GM21786 (cell line): Measurements from ENCODE around the gene METTL22.

ENCODE experiments used
- ATAC-seq: cut with Tn5 transposase; IDR thresholded peaks from one replicate; pipeline ENCODE4 v1.9.1; 2021; ENCODE audit not compliant: unreplicated experiment

Gene METTL22

DNA sequence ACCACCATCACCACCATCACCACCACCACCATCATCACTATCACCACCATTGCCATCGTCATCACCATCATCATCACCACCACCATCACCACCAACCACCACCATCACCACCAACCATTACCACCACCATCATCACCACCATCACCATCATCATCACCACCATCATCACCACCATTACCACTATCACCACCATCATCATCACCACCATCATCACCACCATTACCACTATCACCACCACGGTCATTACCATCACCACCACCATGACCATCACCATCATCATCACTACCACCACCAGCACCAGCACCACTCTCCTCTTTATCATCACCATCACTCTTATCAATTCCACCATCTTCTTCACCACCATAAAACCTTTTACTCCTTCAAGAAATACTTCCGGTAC lies 30.0 kb upstream of the METTL22 start:
- no peak for ATAC-seq

DNA sequence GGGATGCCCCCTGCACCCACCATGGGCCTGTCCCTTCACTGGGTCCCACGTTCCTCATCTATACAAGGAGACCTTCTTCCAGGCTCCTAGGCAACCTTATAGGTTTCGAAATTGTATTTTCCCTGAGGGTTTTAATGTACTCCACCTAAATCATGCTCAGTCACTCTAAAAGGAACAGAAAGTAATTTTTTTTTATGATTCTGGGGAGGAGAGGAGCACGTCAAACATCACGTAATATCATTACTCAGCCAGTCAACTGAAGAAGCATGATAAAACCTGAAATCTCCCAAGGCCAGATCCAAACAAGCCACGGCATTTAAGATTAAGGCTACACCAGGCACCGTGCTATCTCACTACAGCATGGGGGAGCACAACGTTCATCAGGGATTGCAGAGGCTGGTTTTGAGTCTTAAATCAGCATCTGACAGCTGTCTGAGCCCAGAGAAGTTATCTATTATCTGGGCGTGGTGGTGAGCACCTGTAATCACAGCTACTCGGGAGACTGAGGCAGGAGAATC lies 27.3 kb upstream of the METTL22 start:
- no peak for ATAC-seq

DNA sequence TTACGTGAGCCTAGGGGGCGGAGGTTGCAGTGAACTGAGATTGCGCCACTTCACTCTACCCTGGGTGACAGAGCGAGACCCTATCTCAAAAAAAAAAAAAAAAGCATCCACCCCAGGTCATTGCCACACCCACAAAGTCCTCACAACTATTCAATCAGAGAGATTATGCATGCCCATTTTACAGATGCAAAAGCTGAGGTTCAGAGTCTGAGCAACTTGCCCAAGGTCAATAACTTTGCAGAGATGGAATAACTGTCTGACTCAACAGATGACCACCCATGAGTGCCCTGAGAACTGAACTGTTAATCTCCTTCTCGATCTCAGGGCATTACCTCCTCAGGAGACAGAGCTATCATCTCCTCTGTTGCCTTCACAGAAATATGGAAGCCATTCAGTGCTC lies 25.7 kb upstream of the METTL22 start:
- no peak for ATAC-seq

DNA sequence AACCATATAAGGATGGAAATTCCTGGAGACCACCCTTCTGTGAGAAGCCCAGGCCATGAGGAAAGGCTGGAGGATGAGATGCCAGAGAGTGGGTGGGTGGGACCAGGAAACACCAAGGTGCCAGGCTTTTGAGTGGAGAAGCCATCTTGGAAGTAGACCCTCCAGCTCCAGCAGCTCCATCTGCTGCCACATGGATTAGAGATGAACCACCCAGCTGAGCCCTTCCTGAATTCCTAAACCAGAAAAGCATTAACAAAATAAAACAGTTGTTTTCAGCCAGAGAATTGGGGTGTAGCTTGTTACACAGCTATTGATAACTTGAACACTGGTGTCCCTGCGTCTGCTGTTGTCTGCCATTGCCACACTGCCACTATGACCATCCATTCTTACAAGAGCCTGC lies 24.9 kb upstream of the METTL22 start:
- ATAC-seq: no peak

DNA sequence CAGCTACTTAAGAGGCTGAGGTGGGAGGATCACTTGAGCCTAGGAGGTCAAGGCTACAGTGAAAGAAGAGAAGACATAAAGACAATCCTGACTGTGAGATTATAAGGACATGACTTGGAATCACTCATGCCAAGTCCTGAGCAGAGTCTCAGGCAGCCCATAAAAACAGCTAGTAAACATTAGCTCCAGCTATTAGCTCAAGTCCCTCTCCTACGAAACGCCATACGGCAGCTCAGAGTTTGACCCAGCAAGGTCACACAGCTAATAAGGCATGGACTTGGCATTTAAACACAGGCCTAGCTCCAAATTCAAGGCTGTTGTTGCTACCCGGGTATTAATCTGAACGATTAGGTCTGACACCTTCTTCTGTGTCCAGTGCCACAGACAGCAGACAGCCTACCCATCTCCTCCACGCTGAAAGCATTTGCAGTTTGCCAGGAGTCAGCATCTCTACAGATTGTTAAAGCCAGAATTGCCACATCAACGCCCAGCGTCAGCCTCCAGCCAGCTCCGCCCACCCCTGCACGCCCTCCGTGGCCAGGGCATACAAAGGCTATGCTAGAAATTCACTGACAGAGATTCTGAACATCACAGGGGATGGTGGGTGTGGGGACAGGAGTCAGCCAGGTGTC lies 21.2 kb upstream of the METTL22 start:
- no peak for ATAC-seq

DNA sequence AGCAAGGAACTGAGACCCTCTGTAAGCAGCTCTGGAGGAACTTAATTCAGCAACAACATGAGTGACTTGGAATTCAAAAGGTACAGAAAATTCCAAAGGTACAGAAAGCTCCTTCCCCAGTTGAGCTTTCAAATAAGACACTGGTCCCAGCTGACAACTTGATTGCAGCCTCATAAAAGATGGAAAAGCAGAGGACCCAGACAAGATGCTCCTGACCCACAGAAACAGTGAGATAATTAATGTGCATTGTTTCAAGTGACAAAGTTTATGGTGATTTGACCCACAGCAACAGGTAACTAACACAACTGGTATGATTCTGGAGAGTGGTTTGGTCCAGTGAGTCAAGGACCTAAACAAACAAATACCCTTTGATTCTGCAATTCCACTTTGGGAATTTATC lies 15.9 kb upstream of the METTL22 start:
- no peak for ATAC-seq

DNA sequence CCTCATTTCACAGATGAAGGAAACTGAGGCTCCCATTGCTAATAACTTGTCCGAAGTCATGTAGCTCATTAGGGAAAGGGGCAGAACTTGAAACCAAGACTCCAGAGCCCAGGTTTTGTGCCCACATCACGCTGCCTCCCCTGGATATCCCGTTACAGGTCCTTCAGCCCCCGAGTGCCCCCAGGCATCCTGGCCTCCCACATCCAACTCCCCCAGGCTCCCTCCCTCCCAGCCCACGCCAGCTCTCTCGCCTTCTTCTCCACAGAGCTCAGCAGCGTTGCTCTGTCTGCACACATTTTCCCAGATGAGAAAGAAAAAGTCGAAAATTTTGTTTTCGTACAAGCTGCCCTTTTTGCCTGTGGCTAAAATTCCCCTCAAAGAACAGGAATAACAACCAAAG lies 14.3 kb upstream of the METTL22 start:
- ATAC-seq: no peak

DNA sequence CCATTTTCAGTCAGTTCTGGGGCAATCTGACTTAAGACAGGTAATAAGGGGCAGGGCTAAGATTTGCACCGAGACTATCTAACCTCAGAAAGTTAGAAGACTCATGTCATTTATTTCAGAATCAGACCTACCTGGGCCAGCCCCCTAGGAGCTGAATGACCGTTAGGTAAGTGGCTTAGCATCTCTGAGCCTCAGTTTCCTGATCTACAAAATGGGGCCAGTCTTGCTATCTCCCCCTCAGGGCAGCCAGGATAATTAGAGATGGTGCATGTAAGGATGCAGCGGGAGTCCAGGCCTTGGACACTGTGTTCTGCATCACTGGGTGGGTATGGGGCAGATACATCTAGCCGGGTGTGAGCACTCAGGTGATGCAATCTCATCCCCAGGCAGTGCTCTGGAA lies 10.4 kb upstream of the METTL22 start:
- no peak for ATAC-seq

DNA sequence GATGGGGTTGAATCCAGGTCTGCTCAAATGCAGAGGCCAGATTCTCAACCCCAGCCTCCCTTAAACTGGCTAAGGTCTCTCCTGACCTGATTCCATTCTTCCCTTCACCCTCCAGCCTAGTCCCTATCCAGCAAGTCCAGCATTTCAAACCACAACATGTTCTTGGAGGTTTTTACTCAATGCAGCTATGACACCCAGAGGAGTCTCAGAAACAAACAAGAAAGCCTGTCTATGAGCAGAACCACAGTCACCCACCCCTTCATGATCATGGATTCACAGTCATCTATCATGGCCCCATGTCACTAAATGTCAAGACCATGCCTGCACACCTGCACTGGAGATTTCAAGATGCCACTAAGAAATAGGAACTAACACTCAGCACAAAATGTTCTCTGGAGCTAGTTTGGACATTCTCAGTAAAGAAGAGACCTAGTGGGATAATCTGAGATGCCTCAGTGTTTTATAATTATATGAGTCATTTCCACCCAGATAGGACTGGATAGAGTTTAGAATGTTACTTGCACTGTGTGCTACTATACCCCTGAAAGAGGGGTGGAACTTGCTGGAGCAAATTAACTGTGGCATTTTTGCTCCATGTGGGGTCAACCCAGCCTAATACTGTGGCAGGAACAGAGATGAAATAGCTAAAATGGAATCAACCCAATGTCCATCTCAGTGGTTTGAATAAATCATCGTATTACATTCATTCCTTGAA lies 9.5 kb upstream of the METTL22 start:
- ATAC-seq: no peak

DNA sequence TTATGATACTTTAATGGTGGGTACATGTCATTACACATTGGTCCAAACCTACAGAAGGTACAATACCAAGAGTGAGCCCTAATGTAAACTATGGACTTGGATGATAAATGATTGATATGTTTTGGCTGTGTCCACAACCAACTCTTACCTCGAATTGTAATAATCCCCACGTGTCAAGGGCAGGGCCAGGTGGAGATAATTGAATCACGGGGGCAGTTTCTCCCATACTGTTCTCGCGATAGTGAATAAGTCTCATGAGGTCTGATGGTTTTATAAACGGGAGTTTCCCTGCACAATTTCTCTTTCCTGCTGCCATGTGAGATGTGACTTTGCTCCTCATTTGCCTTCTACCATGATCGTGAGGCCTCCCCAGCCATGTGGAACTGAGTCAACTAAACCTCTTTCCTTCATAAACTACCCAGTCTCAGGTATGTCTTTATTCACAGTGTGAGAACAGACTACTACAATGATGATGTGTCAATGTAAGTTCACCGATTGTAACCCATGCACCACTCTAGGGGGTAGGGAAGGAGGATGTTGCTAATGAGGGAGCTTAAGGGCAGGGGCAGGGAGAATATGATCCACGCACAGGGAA lies 7.0 kb upstream of the METTL22 start:
- ATAC-seq: no peak

DNA sequence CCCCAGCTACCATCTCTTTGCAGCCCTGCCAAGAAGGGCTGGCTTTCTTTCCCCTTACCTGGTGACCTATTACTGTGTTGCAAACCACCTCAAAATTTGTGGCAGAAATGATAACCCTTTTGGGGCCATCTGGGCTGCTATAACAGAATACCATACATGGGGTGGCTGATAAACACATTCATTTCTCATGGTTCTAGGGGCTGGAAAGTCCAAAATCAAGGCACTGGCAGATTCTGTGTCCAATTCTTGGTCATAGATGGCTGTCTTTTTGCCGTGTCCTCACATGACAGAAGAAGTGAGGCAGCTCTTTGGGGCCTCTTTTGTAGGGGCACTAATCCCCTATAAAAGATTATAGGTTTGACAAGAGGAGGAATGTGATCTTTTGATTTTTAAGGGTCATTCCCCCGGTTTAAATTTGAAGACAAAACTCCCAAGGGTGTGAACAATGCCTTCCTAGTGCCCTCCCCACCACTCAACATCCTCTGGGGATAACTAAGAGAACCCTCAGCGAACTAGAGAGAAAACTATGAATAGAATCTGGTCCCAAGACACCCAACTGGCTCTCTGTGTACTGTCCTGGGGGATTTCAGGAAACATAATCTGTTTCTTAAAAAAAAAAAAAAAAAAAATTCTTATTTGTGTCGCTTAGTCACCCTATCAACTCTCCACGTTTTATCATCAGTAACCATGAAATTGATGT lies 1.7 kb upstream of the METTL22 start:
- ATAC-seq: no peak

DNA sequence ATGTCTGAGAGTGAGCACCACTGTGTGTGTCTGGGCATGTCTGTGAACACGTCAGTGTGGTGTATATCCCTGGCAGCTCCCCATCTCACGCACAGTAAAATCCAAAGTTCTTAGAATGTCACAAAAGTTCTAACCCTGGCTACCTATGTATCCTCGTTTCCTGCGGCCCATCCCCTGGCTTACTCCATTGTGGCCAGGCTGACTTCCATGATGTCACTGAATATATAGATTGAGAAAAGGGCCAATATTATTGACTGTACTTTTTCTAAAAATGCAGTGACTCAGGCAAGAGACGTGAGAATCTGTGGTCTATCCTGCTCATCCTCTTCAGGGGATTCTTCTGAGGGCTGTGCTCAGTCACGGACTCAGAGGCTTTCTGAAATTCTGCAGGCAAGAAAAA lies 963 bp upstream of the METTL22 start:
- ATAC-seq: no peak

DNA sequence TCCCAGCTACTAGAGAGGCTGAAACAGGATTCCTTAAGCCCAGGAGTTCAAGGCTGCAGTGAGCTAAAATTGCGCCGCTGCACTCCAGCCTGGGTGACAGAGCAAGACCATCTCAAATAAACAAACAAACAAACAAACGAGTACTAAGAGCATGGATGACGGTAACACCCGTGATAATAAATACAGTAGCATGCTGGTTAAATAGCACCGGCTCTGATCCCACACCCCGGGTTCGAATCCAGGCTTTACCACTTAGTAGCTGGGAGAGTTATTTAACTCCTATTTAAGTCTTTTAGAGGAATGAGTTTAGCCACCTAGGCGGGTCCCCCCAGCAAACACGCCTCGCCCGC lies 301 bp upstream of the METTL22 start:
- no peak for ATAC-seq

DNA sequence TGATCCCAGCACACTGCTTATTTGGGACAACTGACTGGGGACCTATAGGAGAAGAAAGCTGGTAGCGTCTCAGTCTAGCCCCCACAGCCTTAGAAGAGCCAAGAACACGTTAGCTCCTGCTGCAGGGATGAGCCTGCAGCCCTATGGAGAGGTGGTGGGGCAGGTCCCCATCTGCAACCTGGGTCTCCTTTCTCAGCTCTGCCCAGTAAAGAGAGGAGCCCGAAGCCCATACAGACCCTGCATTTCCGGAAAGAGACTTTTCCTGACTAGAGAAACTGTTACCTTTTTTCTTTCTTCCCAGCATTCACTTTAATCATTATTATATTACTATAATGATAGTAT lies 788 bp downstream of the METTL22 start:
- ATAC-seq: no peak

DNA sequence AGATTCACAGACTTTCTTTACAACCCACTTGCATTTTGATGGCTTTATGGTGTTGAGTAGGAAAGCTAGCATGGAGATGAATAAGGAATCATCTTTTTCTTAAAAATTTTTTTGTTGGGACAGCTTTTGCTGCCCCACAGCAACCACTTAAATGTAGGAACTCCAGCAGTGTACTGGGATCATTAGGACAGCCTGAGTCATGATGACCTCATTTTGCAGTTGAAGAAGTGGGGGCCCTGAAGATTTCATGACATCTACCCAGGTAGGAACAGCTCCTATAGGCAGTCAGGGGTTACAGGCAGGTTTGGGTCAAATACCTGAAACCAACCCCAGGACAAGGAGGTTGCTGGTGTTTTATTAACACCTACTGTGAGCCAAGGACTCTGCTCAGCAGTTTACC lies 2.1 kb downstream of the METTL22 start:
- no peak for ATAC-seq

DNA sequence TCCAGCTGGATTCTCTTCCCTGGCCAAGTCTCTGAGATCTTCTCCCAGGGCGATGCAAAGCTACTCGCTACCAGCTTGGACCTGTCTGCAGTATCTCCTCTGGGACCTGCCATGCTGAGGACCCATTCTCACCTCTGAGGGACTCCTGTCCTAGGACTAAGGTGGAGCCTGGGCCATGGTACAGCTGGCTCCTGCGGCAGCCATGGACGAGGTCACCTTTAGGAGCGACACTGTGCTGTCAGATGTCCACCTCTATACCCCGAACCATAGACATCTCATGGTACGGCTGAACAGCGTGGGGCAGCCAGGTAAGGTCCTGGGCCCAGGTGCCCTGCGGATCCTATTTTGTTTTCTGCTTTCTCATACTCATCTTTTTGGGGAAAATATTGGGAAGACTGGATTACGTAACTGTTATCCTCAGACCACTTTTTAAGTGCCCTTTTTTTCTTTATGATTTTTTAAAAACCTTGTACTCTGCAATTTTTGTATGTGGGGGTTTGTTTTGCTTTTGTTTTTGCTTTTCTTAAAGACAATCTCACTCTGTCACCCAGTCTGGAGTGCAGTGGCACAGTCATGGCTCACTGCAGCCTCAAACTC lies 4.1 kb downstream of the METTL22 start:
- no peak for ATAC-seq

DNA sequence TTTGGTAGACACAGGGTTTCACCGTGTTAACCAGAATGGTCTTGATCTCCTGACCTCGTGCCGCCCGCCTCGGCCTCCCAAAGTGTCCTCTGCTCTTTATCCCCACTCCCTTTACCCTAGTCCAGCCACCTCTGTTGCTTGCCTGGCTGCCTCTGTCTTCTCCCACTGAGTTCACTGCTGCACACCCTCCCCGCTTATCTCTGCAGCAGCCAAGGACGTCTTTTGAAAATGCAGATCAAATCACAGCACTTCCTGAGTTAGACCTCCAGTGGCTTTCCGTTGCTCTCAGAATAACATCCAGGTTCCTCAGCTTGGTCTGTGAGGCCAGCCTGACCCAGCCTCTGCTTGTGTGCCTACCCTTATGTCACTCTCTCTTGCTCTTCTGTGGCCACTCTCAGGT lies 5.4 kb downstream of the METTL22 start:
- ATAC-seq: no peak

DNA sequence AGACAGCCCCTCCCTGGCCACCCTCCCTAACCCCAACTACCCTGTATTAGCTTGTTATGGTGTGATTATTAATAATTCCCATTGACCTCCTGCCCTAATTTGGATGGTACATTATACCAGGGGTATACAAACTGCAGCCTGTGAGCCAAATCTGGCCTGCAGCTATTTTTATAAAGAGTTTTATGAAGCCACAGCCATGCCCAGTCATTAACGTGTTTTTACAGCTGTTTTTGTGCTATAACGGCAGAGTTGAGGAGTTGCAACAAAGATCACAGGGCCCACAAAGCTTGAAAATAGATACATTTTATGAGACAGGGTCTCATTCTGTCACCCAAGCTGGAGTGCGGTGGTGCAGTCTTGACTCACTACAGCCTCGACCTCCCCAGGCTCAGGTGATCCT lies 6.0 kb downstream of the METTL22 start:
- ATAC-seq: no peak

DNA sequence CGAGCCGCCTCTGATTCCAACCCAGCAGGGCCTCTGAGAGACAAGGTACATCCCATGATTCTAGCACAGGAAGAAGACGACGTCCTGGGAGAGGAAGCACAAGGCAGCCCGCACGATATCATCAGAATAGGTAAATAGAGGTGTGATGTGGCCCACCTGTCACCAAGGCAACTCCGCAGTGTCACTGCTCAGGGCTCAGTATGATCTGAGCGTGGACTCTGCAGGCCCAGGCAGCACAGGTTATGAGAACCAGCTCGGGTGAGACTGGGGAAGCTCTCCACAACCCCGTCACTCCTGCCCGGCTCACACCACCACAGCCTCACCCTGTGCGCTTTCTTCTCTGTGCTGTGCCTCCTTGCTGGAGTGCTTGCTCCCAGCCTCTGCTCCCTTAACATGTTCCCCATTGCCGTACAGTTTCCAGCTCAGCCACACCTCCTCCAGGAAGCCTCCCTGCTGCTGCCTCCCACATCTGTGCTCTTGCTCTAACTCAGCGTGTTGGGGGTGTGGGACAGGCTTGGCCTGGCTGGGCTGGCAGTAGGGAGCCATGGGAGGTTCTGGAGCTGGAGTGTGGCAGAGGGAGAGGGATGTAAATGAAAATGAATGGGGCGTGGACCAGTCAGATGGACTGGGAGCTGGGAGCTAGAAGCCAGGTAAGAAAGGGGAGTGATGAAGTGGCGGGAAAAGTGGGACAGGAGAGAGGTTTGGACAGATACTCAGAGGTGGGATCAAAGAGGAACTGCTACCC lies 7.7 kb downstream of the METTL22 start:
- no peak for ATAC-seq

DNA sequence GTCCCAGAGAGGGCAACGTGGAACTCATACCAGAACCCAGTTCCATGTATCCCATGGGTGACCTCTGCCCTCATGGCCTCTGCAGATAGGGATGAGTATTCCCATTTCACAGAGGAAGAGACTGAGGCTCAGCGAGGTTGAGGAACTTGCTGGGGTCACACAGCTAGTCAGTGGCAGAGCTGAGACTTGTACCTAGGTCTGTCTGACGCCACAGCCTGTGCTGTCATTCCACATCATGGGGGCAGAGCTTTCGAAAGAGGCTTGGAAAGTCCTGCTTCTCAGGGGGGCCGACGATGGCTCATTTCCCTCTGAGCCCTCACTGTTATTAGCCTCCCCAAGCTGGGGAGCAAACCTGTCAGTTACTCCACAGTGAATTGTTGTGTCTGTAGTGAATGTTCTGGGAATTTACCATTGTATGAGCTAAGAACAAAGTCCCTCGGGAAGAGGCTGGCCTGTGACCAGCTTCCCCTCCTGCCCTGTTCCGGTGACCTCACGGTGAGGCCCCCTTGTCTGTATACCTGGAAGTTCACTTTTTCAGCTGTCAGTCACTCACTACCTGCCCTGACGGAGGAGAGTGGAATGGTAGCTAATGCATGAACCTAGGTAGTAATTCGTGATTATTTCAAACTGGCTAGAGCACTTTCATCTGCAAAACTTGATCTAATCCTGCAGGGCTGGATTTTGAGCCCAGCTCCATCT lies 8.9 kb downstream of the METTL22 start:
- no peak for ATAC-seq
